22Rv1 (cell line): ENCODE measurements around the gene ZKSCAN1.
"Not testable (repeated sequence)": the region's sequence is repeated elsewhere in the genome, so short reads cannot be mapped to it uniquely, and the experiment has no call there.

Experiments
- ZFX ChIP-seq: fragments of 450-650 bp; IDR thresholded peaks from 2 replicates; pipeline ENCODE4 v1.6.1; 2017; ENCODE audit warnings: antibody characterized with exemption, borderline replicate concordance
- TF ChIP-seq, protein P1 (sequence below): fragments of 450-650 bp; IDR thresholded peaks from 2 replicates; pipeline ENCODE4 v1.5.1; 2017; ENCODE audit warnings: mild to moderate bottlenecking

DNA sequence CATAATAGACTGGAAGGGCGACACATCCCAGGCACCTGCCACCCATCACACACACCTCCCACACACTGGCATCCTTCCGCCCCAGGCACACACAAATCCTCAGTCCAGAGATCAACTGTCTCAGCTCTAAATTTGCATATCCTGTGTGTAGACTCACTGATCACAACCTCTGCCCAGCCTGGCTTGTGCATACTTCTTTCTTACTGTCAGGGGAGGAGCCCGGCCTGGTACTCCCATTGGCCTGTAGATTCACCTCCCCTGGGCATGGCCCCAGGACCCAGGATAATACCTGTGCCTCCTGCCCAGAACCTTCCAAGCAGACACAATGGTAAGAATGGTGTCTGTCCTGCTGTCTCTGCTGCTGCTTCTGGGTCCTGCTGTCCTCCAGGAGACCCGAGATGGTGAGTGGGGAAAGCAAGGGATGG, 34.9 kb upstream of the ZKSCAN1 start:
- TF ChIP-seq, protein P1, sequence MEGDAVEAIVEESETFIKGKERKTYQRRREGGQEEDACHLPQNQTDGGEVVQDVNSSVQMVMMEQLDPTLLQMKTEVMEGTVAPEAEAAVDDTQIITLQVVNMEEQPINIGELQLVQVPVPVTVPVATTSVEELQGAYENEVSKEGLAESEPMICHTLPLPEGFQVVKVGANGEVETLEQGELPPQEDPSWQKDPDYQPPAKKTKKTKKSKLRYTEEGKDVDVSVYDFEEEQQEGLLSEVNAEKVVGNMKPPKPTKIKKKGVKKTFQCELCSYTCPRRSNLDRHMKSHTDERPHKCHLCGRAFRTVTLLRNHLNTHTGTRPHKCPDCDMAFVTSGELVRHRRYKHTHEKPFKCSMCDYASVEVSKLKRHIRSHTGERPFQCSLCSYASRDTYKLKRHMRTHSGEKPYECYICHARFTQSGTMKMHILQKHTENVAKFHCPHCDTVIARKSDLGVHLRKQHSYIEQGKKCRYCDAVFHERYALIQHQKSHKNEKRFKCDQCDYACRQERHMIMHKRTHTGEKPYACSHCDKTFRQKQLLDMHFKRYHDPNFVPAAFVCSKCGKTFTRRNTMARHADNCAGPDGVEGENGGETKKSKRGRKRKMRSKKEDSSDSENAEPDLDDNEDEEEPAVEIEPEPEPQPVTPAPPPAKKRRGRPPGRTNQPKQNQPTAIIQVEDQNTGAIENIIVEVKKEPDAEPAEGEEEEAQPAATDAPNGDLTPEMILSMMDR, result not testable (repeated sequence)
- TF ChIP-seq ZFX, result not testable (repeated sequence)
